Cerebellar nuclear complex (tissue), 1 donor: ENCODE measurements around the gene ABR.
"Not testable (repeated sequence)": the region's sequence is repeated elsewhere in the genome, so short reads cannot be mapped to it uniquely, and the experiment has no call there.

Experiments used
- DNase-seq, 2 experiments: peaks; one replicate each; lab custom pipeline; 2025; lab: John Stamatoyannopoulos, UW

Gene ABR

GRCh38 chr17:1147664-1148063 lies 32.1 kb downstream of the ABR start:
- DNase-seq: no peak

- DNase-seq: no peak
Measured at GRCh38 chr17:1146561-1147265, 33.1 kb downstream of the ABR start.

- no peak for DNase-seq
Measured at GRCh38 chr17:1145311-1145986, 34.3 kb downstream of the ABR start.

GRCh38 chr17:1144162-1144561 lies 35.6 kb downstream of the ABR start:
- no peak for DNase-seq

- DNase-seq: no peak
Measured at GRCh38 chr17:1143573-1143972, 36.2 kb downstream of the ABR start.

- no peak for DNase-seq
Measured at GRCh38 chr17:1142561-1142971, 37.2 kb downstream of the ABR start.

GRCh38 chr17:1137465-1137894 lies 42.3 kb downstream of the ABR start:
- DNase-seq: no peak

- no peak for DNase-seq
Measured at GRCh38 chr17:1136748-1137147, 43.0 kb downstream of the ABR start.

GRCh38 chr17:1134634-1135324 lies 45.0 kb downstream of the ABR start:
- no peak for DNase-seq

GRCh38 chr17:1130191-1130590 lies 49.6 kb downstream of the ABR start:
- DNase-seq: no peak

GRCh38 chr17:1128463-1128862 lies 51.3 kb downstream of the ABR start:
- not testable (repeated sequence) for DNase-seq

- peak in 1 of 2 experiments; percentile 71 for DNase-seq
Measured at GRCh38 chr17:1126801-1127550, 52.8 kb downstream of the ABR start.

- no peak for DNase-seq
Measured at GRCh38 chr17:1126250-1126797, 53.5 kb downstream of the ABR start.

GRCh38 chr17:1125788-1126145 lies 54.0 kb downstream of the ABR start:
- DNase-seq: no peak

- DNase-seq: no peak
Measured at GRCh38 chr17:1124896-1125787, 54.6 kb downstream of the ABR start.

GRCh38 chr17:1123921-1124715 lies 55.7 kb downstream of the ABR start:
- no peak for DNase-seq

- no peak for DNase-seq
Measured at GRCh38 chr17:1123393-1123831, 56.4 kb downstream of the ABR start.

- peak in 1 of 2 experiments; percentile 37 for DNase-seq
Measured at GRCh38 chr17:1122533-1123392, 57.0 kb downstream of the ABR start.

GRCh38 chr17:1121442-1121817 lies 58.4 kb downstream of the ABR start:
- DNase-seq: not testable (repeated sequence)
